ENCODE measurements around the gene CMC1. TPM values are rescaled to one million over a fixed set of nuclear protein-coding genes. Genes with fewer than 3 reads are reported as not detected.
"Not testable (repeated sequence)": the region's sequence is repeated elsewhere in the genome, so short reads cannot be mapped to it uniquely, and the experiment has no call there.

CMC1 gene
- total RNA-seq: 12.1 to 15.9 TPM (median 13.4 TPM) in 3 replicates

- Mint-ChIP-seq H3K36me3 (no peaks in the 10 kb centered on the region), H3K4me1 (peaks cover 18% of the 10 kb centered on the region), H3K9me3 (peaks cover 6% of the 10 kb centered on the region), H3K27me3 (ENCODE audit: low read depth) (peaks cover 2% of the 10 kb centered on the region), H3K4me3 (peak within 1 kb of the TSS; percentile 89), H3K27ac (peak within 1 kb of the TSS; percentile 93)
- peak; percentile 96 to 99 for DNase-seq (ENCODE audit: low spot score in 2 of 2, unreplicated experiment in 2 of 2)
- no peak for TF ChIP-seq CTCF (IDR thresholded peaks at IDR 0.05; ENCODE audit: unreplicated experiment)
Observed at GRCh38 chr3:28241221-28242160, at the start of gene CMC1. Gene CMC1 (plus strand): TSS chr3:28241619. CDS start chr3:28241794, 175 bp downstream.

GRCh38 chr3:28198161-28198560 lies 43.3 kb upstream of the CMC1 start:
- TF ChIP-seq CTCF (IDR thresholded peaks at IDR 0.05; ENCODE audit: unreplicated experiment): no peak
- DNase-seq (ENCODE audit: low spot score in 2 of 2, unreplicated experiment in 2 of 2): no peak
- Mint-ChIP-seq H3K36me3 (no peaks in the 10 kb centered on the region), H3K9me3 (no peaks in the 10 kb centered on the region), H3K4me3 (no peak overlapping the region), H3K27me3 (ENCODE audit: low read depth) (no peaks in the 10 kb centered on the region), H3K27ac (no peak overlapping the region), H3K4me1 (no peaks in the 10 kb centered on the region)

GRCh38 chr3:28198974-28199373 lies 42.4 kb upstream of the CMC1 start:
- no peaks in the 10 kb centered on the region for H3K9me3 Mint-ChIP-seq
- TF ChIP-seq CTCF (IDR thresholded peaks at IDR 0.05; ENCODE audit: unreplicated experiment): no peak
- H3K36me3 Mint-ChIP-seq: no peaks in the 10 kb centered on the region
- no peak overlapping the region for H3K4me3 Mint-ChIP-seq
- no peak for DNase-seq (ENCODE audit: low spot score in 2 of 2, unreplicated experiment in 2 of 2)
- H3K27ac Mint-ChIP-seq: no peak overlapping the region
- no peaks in the 10 kb centered on the region for H3K4me1 Mint-ChIP-seq
- H3K27me3 Mint-ChIP-seq (ENCODE audit: low read depth): peaks cover 2% of the 10 kb centered on the region

- H3K4me1 Mint-ChIP-seq; H3K9me3 Mint-ChIP-seq; H3K27ac Mint-ChIP-seq; H3K36me3 Mint-ChIP-seq; H3K27me3 Mint-ChIP-seq (ENCODE audit: low read depth); DNase-seq (ENCODE audit: low spot score in 2 of 2, unreplicated experiment in 2 of 2); H3K4me3 Mint-ChIP-seq: not testable (repeated sequence)
Observed at GRCh38 chr3:28199643-28200042, 41.8 kb upstream of the CMC1 start.

GRCh38 chr3:28200366-28200848 lies 41.0 kb upstream of the CMC1 start:
- DNase-seq (ENCODE audit: low spot score in 2 of 2, unreplicated experiment in 2 of 2); H3K4me3 Mint-ChIP-seq; H3K9me3 Mint-ChIP-seq; H3K4me1 Mint-ChIP-seq; H3K36me3 Mint-ChIP-seq; H3K27ac Mint-ChIP-seq; H3K27me3 Mint-ChIP-seq (ENCODE audit: low read depth): not testable (repeated sequence)

GRCh38 chr3:28206479-28206878 lies 34.9 kb upstream of the CMC1 start:
- DNase-seq (ENCODE audit: low spot score in 2 of 2, unreplicated experiment in 2 of 2): no peak
- Mint-ChIP-seq H3K27me3 (ENCODE audit: low read depth) (peaks cover 8% of the 10 kb centered on the region), H3K27ac (no peak overlapping the region), H3K9me3 (no peaks in the 10 kb centered on the region), H3K4me3 (no peak overlapping the region), H3K4me1 (no peaks in the 10 kb centered on the region), H3K36me3 (no peaks in the 10 kb centered on the region)
- TF ChIP-seq CTCF (IDR thresholded peaks at IDR 0.05; ENCODE audit: unreplicated experiment): no peak

All from mesothelial cell of epicardium (in vitro differentiated cells).